ENCODE results near the gene WNT5B. TPM values are rescaled to one million over a fixed set of nuclear protein-coding genes. Genes with fewer than 3 reads are reported as not detected.

The WNT5B gene
- total RNA-seq, result 12.9 and 15.2 TPM in 2 replicates

GRCh38 chr12:1628666-1629337 is at the start of gene WNT5B:
Gene WNT5B, plus strand, starts transcription at chr12:1629231. Its CDS starts 2,124 bp downstream, at chr12:1631355.

GRCh38 chr12:1594261-1595025 is 34.6 kb upstream of the WNT5B start, which contains the start of gene FBXL14:
Gene FBXL14, minus strand, starts transcription at chr12:1594581. Its CDS starts 515 bp downstream, at chr12:1594066.

GRCh38 chr12:1690578-1691122 is 61.6 kb downstream of the WNT5B start, which contains the start of gene ADIPOR2:
Gene ADIPOR2, plus strand, starts transcription at chr12:1691070. Its CDS starts 63,274 bp downstream, at chr12:1754344.

Other genes starting within 250 kb of the WNT5B start
- 9.9 and 11.4 TPM in 2 replicates for gene FBXL14, start 34.6 kb upstream of the WNT5B start, total RNA-seq
- 29.3 and 31.0 TPM in 2 replicates for gene ADIPOR2, start 61.8 kb downstream of the WNT5B start, total RNA-seq
- gene LRTM2, start 191.3 kb downstream of the WNT5B start, total RNA-seq, result not detected in 2 replicates

Data from aortic smooth muscle cell (primary cell).